Upper lobe of left lung (tissue), 4 donors: ENCODE measurements around the gene AVPI1.

ENCODE experiments used
- CTCF ChIP-seq, 6 experiments: fragments of 450-650 bp in 4 of 6; fragments of 200-600 bp in 2 of 6; sonication (generic) in 2 of 6; IDR thresholded peaks; one replicate each; pipeline ENCODE4 v1.5.1; 2016 to 2019; ENCODE audit warnings: antibody characterized with exemption in 6 of 6
- EP300 ChIP-seq, 4 donors: sonication (generic); formaldehyde crosslinking; IDR thresholded peaks; one replicate each; pipeline ENCODE4 v1.5.1; 2017; ENCODE audit warnings: antibody characterized with exemption in 4 of 4, control low read depth in 2 of 4

- no peak for TF ChIP-seq CTCF (IDR thresholded peaks at IDR 0.05)
- TF ChIP-seq EP300 (IDR thresholded peaks at IDR 0.05) = no peak
Measured at GRCh38 chr10:97679594-97679993, 7.4 kb downstream of the AVPI1 start.
